HG02840 (cell line): ENCODE measurements around the gene NOSIP.
"Not testable (repeated sequence)": the region's sequence is repeated elsewhere in the genome, so short reads cannot be mapped to it uniquely, and the experiment has no call there.

Source experiments
- ATAC-seq: cut with Tn5 transposase; IDR thresholded peaks from one replicate; pipeline ENCODE4 v1.9.1; 2021; ENCODE audit warnings: mild to moderate bottlenecking, moderate library complexity, moderate number of reproducible peaks; ENCODE audit not compliant: unreplicated experiment, low FRiP score

Gene NOSIP

GRCh38 chr19:49580264-49581006 lies at the start of gene NOSIP:
TSS of gene NOSIP (minus strand) at chr19:49580556. CDS start at chr19:49560691, 19,865 bp downstream.
- ATAC-seq = peak; percentile 89

- ATAC-seq = no peak
Measured at GRCh38 chr19:49629659-49630058, 49.3 kb upstream of the NOSIP start.

GRCh38 chr19:49626226-49626625 lies 45.9 kb upstream of the NOSIP start:
- no peak for ATAC-seq

GRCh38 chr19:49624967-49625910 lies 44.9 kb upstream of the NOSIP start:
- no peak for ATAC-seq

GRCh38 chr19:49617860-49618259 lies 37.5 kb upstream of the NOSIP start:
- not testable (repeated sequence) for ATAC-seq

- no peak for ATAC-seq
Measured at GRCh38 chr19:49616945-49617344, 36.6 kb upstream of the NOSIP start.

GRCh38 chr19:49616532-49616931 lies 36.2 kb upstream of the NOSIP start:
- ATAC-seq = no peak

GRCh38 chr19:49615861-49616260 lies 35.5 kb upstream of the NOSIP start:
- no peak for ATAC-seq

- ATAC-seq = no peak
Measured at GRCh38 chr19:49614096-49614833, 33.9 kb upstream of the NOSIP start.

GRCh38 chr19:49613374-49613773 lies 33.0 kb upstream of the NOSIP start:
- ATAC-seq = no peak

GRCh38 chr19:49609499-49610092 lies 29.2 kb upstream of the NOSIP start:
- ATAC-seq = no peak

GRCh38 chr19:49605605-49606004 lies 25.2 kb upstream of the NOSIP start:
- no peak for ATAC-seq

GRCh38 chr19:49602806-49603205 lies 22.4 kb upstream of the NOSIP start:
- ATAC-seq = no peak

- no peak for ATAC-seq
Measured at GRCh38 chr19:49601482-49602038, 21.2 kb upstream of the NOSIP start.

- ATAC-seq = no peak
Measured at GRCh38 chr19:49599378-49600295, 19.3 kb upstream of the NOSIP start.

- ATAC-seq = no peak
Measured at GRCh38 chr19:49597703-49597974, 17.3 kb upstream of the NOSIP start.

- ATAC-seq = no peak
Measured at GRCh38 chr19:49596954-49597702, 16.8 kb upstream of the NOSIP start.

- ATAC-seq = no peak
Measured at GRCh38 chr19:49596407-49596806, 16.1 kb upstream of the NOSIP start.
